ENCODE data around the gene CLRN3.

GRCh38 chr10:127913368-127913759, 20.6 kb upstream of the CLRN3 start:
- TF ChIP-seq CTCF (IDR thresholded peaks at IDR 0.05) (no peak), POLR2A (IDR thresholded peaks at IDR 0.05) (no peak), POLR2AphosphoS5 (IDR thresholded peaks at IDR 0.05) (no peak), EP300 (IDR thresholded peaks at IDR 0.05) (no peak)
